SJSA1 (cell line): Measurements from ENCODE around the gene NHLRC2. TPM values are rescaled to one million over a fixed set of nuclear protein-coding genes. Genes with fewer than 3 reads are reported as not detected.

ENCODE experiments used
- DNase-seq, 2 experiments: peaks; one replicate each; pipeline ENCODE4 v3.0.0-alpha.2; 2015 to 2020; ENCODE audit warnings: low spot score in 2 of 2, low read depth in 1 of 2
- H3K27ac ChIP-seq: fragments of 250-450 bp; sonication (Bioruptor Pico); 2 replicates; pipeline ENCODE4 v1.5.1; 2020; ENCODE audit warnings: mild to moderate bottlenecking, moderate library complexity
- H3K27me3 ChIP-seq: fragments of 250-450 bp; sonication (Bioruptor Pico); replicated peaks from 2 replicates; pipeline ENCODE4 v1.5.1; 2020; ENCODE audit warnings: mild to moderate bottlenecking, moderate library complexity
- H3K36me3 ChIP-seq: fragments of 250-450 bp; sonication (Bioruptor Pico); 2 replicates; pipeline ENCODE4 v1.5.1; 2020; ENCODE audit warnings: mild to moderate bottlenecking
- H3K4me1 ChIP-seq: fragments of 250-450 bp; sonication (Bioruptor Pico); replicated peaks from 2 replicates; pipeline ENCODE4 v1.6.1; 2021; ENCODE audit warnings: mild to moderate bottlenecking
- H3K4me3 ChIP-seq: fragments of 250-450 bp; sonication (Bioruptor Pico); 2 replicates; pipeline ENCODE4 v1.5.1; 2020; ENCODE audit warnings: mild to moderate bottlenecking
- H3K9me3 ChIP-seq: fragments of 250-450 bp; sonication (Bioruptor Pico); replicated peaks from 2 replicates; pipeline ENCODE4 v1.5.1; 2020; ENCODE audit warnings: mild to moderate bottlenecking
- total RNA-seq: library from RNA; depleted of rRNA; stranded (reverse); fragments of >200 nt; shearing (Covaris generic); gene quantifications from 2 replicates; pipeline ENCODE4 v1.2.3, GENCODE V29; 2014

The NHLRC2 gene
- total RNA-seq, 1 experiment from 2014 or later = 25.0 TPM

- H3K27me3 ChIP-seq = no peaks in the 10 kb centered on the region
- DNase-seq = no peak
- no peak overlapping the region for H3K27ac ChIP-seq
- no peaks in the 10 kb centered on the region for H3K9me3 ChIP-seq
- H3K4me1 ChIP-seq = peaks cover 5% of the 10 kb centered on the region; the same call in 1 of the 2 replicates
- no peak overlapping the region for H3K4me3 ChIP-seq
- H3K36me3 ChIP-seq = peaks cover 18% of the 10 kb centered on the region
Observed at GRCh38 chr10:113849140-113849803, 5.2 kb upstream of the NHLRC2 start.

GRCh38 chr10:113849946-113850345 is 4.5 kb upstream of the NHLRC2 start:
- Histone ChIP-seq H3K4me3 (no peak overlapping the region), H3K4me1 (peaks cover 5% of the 10 kb centered on the region; the same call in 1 of the 2 replicates), H3K27me3 (no peaks in the 10 kb centered on the region), H3K36me3 (peaks cover 23% of the 10 kb centered on the region), H3K9me3 (no peaks in the 10 kb centered on the region), H3K27ac (no peak overlapping the region)
- no peak for DNase-seq

GRCh38 chr10:113853578-113854012 is 866 bp upstream of the NHLRC2 start:
- H3K27ac ChIP-seq = peak overlapping the region; percentile 90

GRCh38 chr10:113854761-113855588 is 514 bp downstream of the NHLRC2 start:
- Histone ChIP-seq H3K4me3 (peak overlapping the region; percentile 89), H3K27me3 (no peaks in the 10 kb centered on the region), H3K9me3 (no peaks in the 10 kb centered on the region), H3K27ac (peak overlapping the region; percentile 90), H3K4me1 (peaks cover 22% of the 10 kb centered on the region; the same call in 1 of the 2 replicates), H3K36me3 (peaks cover 23% of the 10 kb centered on the region)
- peak; percentile 73 to 88 for DNase-seq

More at GRCh38 chr10:113853578-113854012, 866 bp upstream of the NHLRC2 start:
- Histone ChIP-seq H3K27me3 (no peaks in the 10 kb centered on the region), H3K36me3 (peaks cover 12% of the 10 kb centered on the region), H3K4me1 (peaks cover 22% of the 10 kb centered on the region; the same call in 1 of the 2 replicates), H3K4me3 (peak overlapping the region; percentile 89), H3K9me3 (no peaks in the 10 kb centered on the region)
- DNase-seq = no peak

DNA sequence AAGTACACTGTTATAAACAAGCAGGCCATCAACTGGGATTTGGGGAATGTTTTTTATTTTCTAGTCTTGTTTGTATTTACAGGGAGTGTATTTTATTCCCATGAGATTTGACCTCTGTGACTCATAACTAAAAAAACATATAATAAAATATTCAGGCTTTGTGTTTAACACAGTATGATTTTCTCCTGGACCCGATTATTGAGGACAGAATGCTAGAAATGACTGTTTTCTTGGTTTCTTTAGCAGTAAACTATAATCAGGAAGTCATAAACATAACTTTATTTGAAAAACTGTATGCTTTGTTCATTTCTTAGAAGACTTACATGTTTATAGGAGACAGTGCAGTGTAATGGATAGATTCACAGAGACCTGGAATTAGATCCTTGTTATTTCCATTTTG is 2.1 kb downstream of the NHLRC2 start:
- Histone ChIP-seq H3K4me3 (peak overlapping the region; percentile 89; the same call in 1 of the 2 replicates), H3K27me3 (no peaks in the 10 kb centered on the region)
- peak in 1 of 2 experiments; percentile 6 for DNase-seq

GRCh38 chr10:113857210-113857609 is 2.7 kb downstream of the NHLRC2 start:
- H3K36me3 ChIP-seq = peaks cover 43% of the 10 kb centered on the region
- H3K9me3 ChIP-seq = no peaks in the 10 kb centered on the region
- H3K4me3 ChIP-seq = no peak overlapping the region
- H3K27me3 ChIP-seq = no peaks in the 10 kb centered on the region
- H3K27ac ChIP-seq = no peak overlapping the region
- H3K4me1 ChIP-seq = peaks cover 22% of the 10 kb centered on the region; the same call in 1 of the 2 replicates
- DNase-seq = no peak

More for the DNA sequence above, 2.1 kb downstream of the NHLRC2 start:
- Histone ChIP-seq H3K4me1 (peaks cover 22% of the 10 kb centered on the region; the same call in 1 of the 2 replicates), H3K27ac (0 out of 2 replicates have a peak overlapping the region, but pooled peaks have one; percentile 16), H3K36me3 (peaks cover 39% of the 10 kb centered on the region), H3K9me3 (no peaks in the 10 kb centered on the region)

- peaks cover 18% of the 10 kb centered on the region; the same call in 1 of the 2 replicates for H3K4me1 ChIP-seq
- H3K27me3 ChIP-seq = no peaks in the 10 kb centered on the region
- H3K36me3 ChIP-seq = peaks cover 46% of the 10 kb centered on the region
- H3K27ac ChIP-seq = no peak overlapping the region
- no peaks in the 10 kb centered on the region for H3K9me3 ChIP-seq
- no peak for DNase-seq
- H3K4me3 ChIP-seq = no peak overlapping the region
Observed at GRCh38 chr10:113858541-113858940, 4.1 kb downstream of the NHLRC2 start.

DNA sequence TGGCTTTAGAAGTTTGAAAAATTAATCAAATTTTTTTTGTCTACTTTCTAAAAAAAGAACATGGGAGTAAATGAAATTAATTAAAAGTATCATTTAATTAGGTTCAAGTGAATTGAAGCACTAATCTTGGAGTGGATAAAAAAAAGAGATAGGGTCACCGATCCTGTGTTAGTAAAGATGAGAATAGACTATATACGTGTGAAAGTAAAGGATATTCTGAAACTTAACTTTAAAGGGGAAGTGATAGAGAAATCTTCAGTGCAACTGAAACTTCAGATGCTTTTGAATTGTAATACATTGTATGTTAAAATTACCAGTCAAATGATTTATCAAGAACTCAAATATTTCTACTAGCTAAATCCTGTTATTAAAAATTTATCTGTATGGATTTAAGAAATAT is 4.8 kb downstream of the NHLRC2 start:
- no peak overlapping the region for H3K27ac ChIP-seq
- H3K36me3 ChIP-seq = peaks cover 52% of the 10 kb centered on the region
- H3K27me3 ChIP-seq = no peaks in the 10 kb centered on the region
- no peak overlapping the region for H3K4me3 ChIP-seq
- no peaks in the 10 kb centered on the region for H3K9me3 ChIP-seq
- peaks cover 16% of the 10 kb centered on the region; the same call in 1 of the 2 replicates for H3K4me1 ChIP-seq
- no peak for DNase-seq

GRCh38 chr10:113865901-113866300 is 11.4 kb downstream of the NHLRC2 start:
- Histone ChIP-seq H3K36me3 (peaks cover 33% of the 10 kb centered on the region), H3K4me1 (no peaks in the 10 kb centered on the region), H3K9me3 (no peaks in the 10 kb centered on the region; the same call in 1 of the 2 replicates), H3K27ac (no peak overlapping the region), H3K4me3 (no peak overlapping the region), H3K27me3 (no peaks in the 10 kb centered on the region)
- no peak for DNase-seq

- no peak overlapping the region for H3K27ac ChIP-seq
Observed at GRCh38 chr10:113866551-113867394, 12.3 kb downstream of the NHLRC2 start.

DNA sequence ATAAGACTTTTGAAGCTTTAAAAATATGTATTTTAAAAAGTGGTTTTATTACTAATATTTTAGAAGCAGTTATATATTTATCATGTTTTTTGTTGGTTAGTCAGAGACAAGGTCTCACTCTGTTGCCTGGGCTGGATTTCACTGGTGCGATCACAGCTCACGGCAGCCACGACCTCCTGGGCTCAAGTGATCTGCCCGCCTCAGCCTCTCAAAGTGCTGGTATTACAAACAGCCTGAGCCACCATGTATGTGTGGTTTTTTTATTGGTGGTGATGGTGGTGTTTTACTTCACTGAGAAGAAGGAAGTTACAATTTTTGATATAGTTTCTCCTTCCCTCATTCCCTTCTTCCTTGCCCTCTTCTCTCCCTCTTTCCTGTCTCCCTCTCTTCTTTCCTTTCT is 13.4 kb downstream of the NHLRC2 start:
- Histone ChIP-seq H3K4me3 (no peak overlapping the region), H3K36me3 (peaks cover 36% of the 10 kb centered on the region), H3K27ac (no peak overlapping the region), H3K4me1 (no peaks in the 10 kb centered on the region), H3K9me3 (peaks cover 4% of the 10 kb centered on the region; the same call in 1 of the 2 replicates), H3K27me3 (no peaks in the 10 kb centered on the region)
- no peak for DNase-seq

More at GRCh38 chr10:113866551-113867394, 12.3 kb downstream of the NHLRC2 start:
- H3K36me3 ChIP-seq = peaks cover 32% of the 10 kb centered on the region
- no peaks in the 10 kb centered on the region; the same call in 1 of the 2 replicates for H3K9me3 ChIP-seq
- DNase-seq = no peak
- no peaks in the 10 kb centered on the region for H3K27me3 ChIP-seq
- no peaks in the 10 kb centered on the region for H3K4me1 ChIP-seq
- no peak overlapping the region for H3K4me3 ChIP-seq

DNA sequence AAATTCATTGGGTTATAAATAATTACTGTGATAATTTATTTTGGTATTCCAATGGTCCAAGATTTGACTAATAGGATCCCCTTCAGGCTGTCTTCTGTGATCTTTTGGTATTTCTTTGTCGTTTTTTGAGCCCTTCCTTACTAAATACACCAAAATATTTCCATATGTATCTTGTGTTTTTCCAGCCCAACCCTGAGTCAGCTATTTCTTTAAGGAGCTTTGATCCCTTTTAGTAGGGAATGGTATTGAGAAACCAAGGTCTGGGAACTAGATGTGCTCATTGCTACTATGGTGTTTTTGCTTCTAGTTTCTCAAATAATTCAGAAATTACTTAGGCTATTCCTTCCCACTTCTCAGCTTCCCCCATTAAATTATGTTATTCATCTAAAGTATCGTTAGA is 15.3 kb downstream of the NHLRC2 start:
- H3K27ac ChIP-seq = no peak overlapping the region
- peaks cover 5% of the 10 kb centered on the region; the same call in 1 of the 2 replicates for H3K9me3 ChIP-seq
- H3K4me1 ChIP-seq = no peaks in the 10 kb centered on the region
- no peak overlapping the region for H3K4me3 ChIP-seq
- no peaks in the 10 kb centered on the region for H3K27me3 ChIP-seq
- H3K36me3 ChIP-seq = peaks cover 31% of the 10 kb centered on the region
- no peak for DNase-seq
